Measurements from ENCODE around the gene UCP3.

GRCh38 chr11:73950869-73951710 lies 57.8 kb downstream of the UCP3 start, which contains the start of gene DNAJB13:
- TF ChIP-seq CTCF (IDR thresholded peaks at IDR 0.05; ENCODE audit: low read depth, low read length) (no peak), EZH2phosphoT487 (IDR thresholded peaks at IDR 0.05; ENCODE audit: low read depth) (no peak)
